HG02840 (cell line): ENCODE measurements around the gene RAB26.
"Not testable (repeated sequence)": the region's sequence is repeated elsewhere in the genome, so short reads cannot be mapped to it uniquely, and the experiment has no call there.

Source experiments
- ATAC-seq: cut with Tn5 transposase; IDR thresholded peaks from one replicate; pipeline ENCODE4 v1.9.1; 2021; ENCODE audit warnings: mild to moderate bottlenecking, moderate library complexity, moderate number of reproducible peaks; ENCODE audit not compliant: unreplicated experiment, low FRiP score

RAB26 gene, protein sequence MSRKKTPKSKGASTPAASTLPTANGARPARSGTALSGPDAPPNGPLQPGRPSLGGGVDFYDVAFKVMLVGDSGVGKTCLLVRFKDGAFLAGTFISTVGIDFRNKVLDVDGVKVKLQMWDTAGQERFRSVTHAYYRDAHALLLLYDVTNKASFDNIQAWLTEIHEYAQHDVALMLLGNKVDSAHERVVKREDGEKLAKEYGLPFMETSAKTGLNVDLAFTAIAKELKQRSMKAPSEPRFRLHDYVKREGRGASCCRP

GRCh38 chr16:2147981-2148671 is at the start of gene RAB26:
RAB26 (plus strand) TSS chr16:2148625; CDS start chr16:2148784, 159 bp downstream.
- ATAC-seq: no peak

DNA sequence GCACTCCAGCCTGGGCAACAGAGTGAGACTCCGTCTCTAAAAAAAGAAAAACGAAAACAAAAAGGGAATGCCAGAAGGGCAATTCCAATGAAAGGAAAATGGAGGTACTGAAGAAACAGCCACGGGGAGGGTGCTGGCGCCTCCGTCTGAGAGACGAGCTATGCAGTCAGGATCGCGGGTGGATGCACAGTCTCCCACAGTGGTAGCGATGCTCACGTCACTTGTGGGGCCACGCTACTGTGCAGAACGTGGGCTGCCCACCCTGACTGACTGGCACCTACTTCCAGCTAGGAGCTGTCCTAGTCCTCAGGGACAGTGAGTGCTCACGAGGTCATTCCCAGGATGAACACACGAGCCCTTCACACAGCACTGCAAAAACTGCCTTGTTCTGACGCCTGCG is 46.8 kb upstream of the RAB26 start:
- ATAC-seq: not testable (repeated sequence)

DNA sequence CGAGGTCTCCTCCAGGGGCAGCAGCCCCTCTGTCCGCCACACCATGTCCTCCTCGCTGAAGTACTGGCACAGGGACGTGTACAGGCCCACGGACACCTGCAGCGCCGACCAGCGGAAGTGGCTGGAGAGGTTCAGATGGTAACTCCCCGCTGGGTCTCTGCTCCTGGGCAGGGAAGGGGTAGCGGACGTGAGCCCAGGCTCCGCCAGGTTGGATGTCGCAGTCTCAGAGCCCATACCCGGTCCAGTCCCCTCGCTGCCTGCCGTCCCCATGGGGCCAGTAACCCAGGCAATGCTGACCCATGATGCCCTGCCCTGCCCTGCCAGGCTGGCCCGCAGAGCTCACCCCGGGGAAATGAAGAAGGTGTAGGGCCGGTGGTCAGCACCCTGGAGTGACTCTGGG is 46.0 kb upstream of the RAB26 start:
- ATAC-seq: no peak

DNA sequence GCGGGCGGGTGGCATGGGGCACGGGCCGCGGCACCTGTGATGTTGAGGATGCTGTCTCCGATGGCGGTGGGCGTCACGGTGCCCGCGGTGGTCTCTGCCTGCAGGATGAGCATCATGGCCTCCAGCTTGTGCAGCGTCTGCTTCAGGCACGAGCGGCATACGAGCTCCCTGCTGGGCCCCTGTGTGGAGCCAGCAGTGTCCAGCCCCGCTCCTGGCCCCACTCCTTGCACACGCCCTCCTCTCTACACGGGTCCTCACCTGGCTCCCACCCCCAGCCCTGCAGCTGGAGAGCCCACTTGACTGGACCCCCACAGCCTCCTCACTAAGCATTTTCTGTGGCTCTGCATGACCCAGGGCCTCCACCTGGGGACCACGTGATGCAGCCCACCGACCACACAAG is 44.0 kb upstream of the RAB26 start:
- not testable (repeated sequence) for ATAC-seq

DNA sequence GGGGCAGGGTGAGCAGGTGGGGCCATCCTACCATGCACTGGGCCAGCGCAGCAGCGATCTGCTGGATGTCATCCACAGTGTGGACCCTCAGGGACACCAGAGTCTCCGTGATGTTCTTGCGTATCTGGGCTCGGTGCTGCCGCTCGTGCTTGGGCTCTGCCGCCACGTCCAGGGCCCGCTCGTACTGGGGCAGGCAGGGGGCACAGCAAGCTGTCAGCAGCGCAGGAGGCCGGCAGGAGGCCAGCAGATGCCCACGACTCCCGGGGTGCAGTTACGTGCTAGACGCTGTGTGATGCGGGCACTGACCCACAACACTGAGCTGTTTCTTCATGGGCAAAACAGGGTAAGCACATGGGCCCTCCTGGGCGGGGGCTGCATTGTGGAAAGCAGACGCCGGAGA is 43.1 kb upstream of the RAB26 start:
- not testable (repeated sequence) for ATAC-seq

GRCh38 chr16:2105769-2106168 is 42.7 kb upstream of the RAB26 start:
- ATAC-seq: not testable (repeated sequence)

GRCh38 chr16:2106211-2106610 is 42.2 kb upstream of the RAB26 start:
- ATAC-seq: not testable (repeated sequence)

GRCh38 chr16:2107121-2107790 is 41.2 kb upstream of the RAB26 start:
- ATAC-seq: not testable (repeated sequence)

GRCh38 chr16:2107791-2108125 is 40.7 kb upstream of the RAB26 start:
- ATAC-seq: not testable (repeated sequence)

GRCh38 chr16:2108446-2109270 is 39.8 kb upstream of the RAB26 start:
- not testable (repeated sequence) for ATAC-seq

- not testable (repeated sequence) for ATAC-seq
These were observed 39.2 kb upstream of the RAB26 start for GRCh38 chr16:2109271-2109580.

- ATAC-seq: not testable (repeated sequence)
These were observed 38.6 kb upstream of the RAB26 start for GRCh38 chr16:2109872-2110271.

- not testable (repeated sequence) for ATAC-seq
These were observed 38.0 kb upstream of the RAB26 start for GRCh38 chr16:2110332-2111008.

GRCh38 chr16:2111009-2111353 is 37.4 kb upstream of the RAB26 start:
- not testable (repeated sequence) for ATAC-seq

DNA sequence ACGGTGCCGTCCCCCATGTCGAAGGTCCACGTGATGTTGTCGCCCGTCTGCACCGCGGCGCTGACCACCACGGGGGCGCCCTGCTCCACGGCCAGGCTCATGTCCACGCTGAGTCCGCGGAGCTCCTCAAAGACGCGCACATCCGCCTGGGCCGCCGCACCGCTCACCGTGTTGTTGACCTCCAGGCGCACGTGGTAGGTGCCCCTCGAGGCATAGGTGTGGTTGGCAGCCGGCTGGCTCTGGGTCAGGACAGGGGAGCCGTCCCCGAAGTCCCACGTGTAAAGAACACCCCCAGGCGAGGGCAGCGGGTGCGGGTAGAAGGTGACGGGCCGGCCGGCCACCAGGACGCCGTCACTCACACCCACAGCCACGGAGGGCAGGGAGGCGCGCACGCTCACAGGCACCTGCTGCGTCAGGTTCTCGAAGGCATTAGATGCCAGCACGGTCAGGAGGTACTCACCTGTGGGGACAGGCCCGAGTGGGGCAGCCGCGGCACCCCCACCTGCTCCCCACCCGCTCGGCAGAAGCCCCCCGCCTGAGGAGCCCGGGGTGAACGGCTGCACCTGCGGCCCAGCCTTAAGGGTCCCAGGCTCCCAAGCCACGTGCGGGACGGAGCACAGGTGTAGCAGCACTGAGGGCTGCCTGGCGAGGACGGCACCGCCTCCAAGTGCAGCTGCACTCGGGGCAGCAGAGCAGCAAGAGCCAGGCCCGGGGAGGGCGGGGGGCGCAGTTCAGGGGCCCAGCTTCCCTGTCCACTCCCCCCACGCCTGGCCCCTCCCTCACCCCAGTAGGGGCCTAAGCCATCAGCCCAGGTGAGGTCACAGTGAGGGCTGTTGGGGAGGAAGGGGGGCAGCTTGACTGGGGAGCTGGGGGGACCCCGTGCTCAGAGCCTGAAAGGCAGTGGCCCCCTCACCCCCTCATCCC is 36.8 kb upstream of the RAB26 start:
- not testable (repeated sequence) for ATAC-seq

- not testable (repeated sequence) for ATAC-seq
These were observed 35.8 kb upstream of the RAB26 start for GRCh38 chr16:2112539-2113106.

DNA sequence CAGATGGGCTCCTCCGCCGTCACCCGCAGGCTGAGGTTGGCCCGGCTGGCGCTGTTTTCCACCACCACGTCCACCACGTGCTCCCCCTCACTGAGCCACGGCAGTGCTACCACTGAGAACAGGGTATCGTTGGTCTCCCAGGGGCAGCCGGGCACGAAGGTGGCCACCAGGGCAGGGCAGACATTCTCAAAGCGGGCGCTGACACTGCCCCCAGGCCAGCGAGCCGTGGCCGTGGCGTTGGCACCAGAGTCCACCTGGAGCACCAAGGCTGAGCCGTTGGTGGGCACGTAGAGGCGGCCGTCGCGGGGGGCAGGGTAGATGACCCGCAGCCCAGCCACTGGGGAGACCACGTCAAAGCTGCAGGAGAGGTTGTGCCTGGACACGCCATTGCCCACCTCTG is 34.2 kb upstream of the RAB26 start:
- ATAC-seq: not testable (repeated sequence)

DNA sequence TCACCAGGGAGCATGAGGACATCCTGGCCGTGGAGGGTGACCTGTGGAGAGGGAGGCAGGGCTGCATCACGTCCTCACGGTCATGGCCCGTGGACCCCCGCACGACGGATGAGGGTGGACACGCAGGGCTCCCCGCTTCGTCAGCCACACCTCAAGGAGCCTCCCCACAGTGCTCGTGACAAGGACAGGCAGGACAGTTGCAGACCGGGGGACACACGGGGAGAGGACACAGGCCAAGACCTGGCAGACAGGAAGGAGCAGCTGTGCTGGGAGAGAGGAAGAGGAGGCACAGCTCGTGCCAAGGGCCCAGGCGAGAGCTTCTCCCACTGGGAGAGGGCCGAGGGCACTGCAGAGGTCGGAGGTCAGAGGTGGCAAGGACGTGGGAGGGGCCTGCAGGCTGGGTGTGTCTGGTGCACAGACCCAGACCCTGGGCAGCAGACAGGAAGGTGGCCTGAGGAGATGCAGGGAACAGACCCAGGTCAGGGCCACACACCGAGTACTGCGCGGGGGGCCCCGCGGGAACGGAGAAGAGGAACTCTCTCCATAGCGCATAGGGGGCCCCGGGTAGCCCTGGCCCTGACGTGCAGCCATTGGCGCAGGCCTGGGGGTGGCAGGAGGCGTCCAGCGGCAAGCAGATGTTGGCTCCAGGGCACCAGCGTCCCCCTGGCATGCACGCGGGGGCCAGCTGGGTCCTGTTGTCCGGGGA is 33.4 kb upstream of the RAB26 start:
- not testable (repeated sequence) for ATAC-seq
